SH-SY5Y (cell line): Measurements from ENCODE around the gene HMCN1.

Source experiments
- GATA2 ChIP-seq: IDR thresholded peaks from 2 replicates; pipeline ENCODE4 v1.6.1; 2011; ENCODE audit warnings: mild to moderate bottlenecking, low read depth, low read length
- GATA3 ChIP-seq: IDR thresholded peaks from 2 replicates; pipeline ENCODE4 v1.6.1; 2011; ENCODE audit warnings: low read depth, mild to moderate bottlenecking, low read length, moderate library complexity

GRCh38 chr1:186164773-186165172 is 430.6 kb downstream of the HMCN1 start:
- TF ChIP-seq GATA2, result no peak
- no peak for TF ChIP-seq GATA3
